Gastroesophageal sphincter (tissue), 3 donors: ENCODE measurements around the gene HECTD4.

Experiments used
- CTCF ChIP-seq, 4 experiments: fragments of 200-600 bp in 2 of 4; fragments of 450-650 bp in 2 of 4; sonication (generic) in 1 of 4; IDR thresholded peaks; one replicate each; pipeline ENCODE4 v1.5.1; 2017 to 2019; ENCODE audit warnings: antibody characterized with exemption in 4 of 4, mild to moderate bottlenecking in 2 of 4, moderate library complexity in 2 of 4
- EP300 ChIP-seq: sonication (generic); formaldehyde crosslinking; IDR thresholded peaks from one replicate; pipeline ENCODE4 v1.6.1; 2017; ENCODE audit warnings: antibody characterized with exemption, mild to moderate bottlenecking
- POLR2AphosphoS5 ChIP-seq: sonication (generic); formaldehyde crosslinking; IDR thresholded peaks from one replicate; pipeline ENCODE4 v1.6.1; 2017; ENCODE audit warnings: antibody characterized with exemption

- no peak for TF ChIP-seq POLR2AphosphoS5
- TF ChIP-seq EP300: no peak
- TF ChIP-seq CTCF (IDR thresholded peaks at IDR 0.05): peak in 3 of 4 experiments; percentile 27 to 41 (median 28)
These were observed 211.9 kb downstream of the HECTD4 start for GRCh38 chr12:112170376-112170775.
